HG03520 (cell line): ENCODE results near the gene FGF11.
"Not testable (repeated sequence)": the region's sequence is repeated elsewhere in the genome, so short reads cannot be mapped to it uniquely, and the experiment has no call there.

Source experiments
- ATAC-seq: cut with Tn5 transposase; IDR thresholded peaks from one replicate; pipeline ENCODE4 v1.9.1; 2021; ENCODE audit warnings: mild to moderate bottlenecking, moderate library complexity; ENCODE audit not compliant: unreplicated experiment

FGF11 gene

DNA sequence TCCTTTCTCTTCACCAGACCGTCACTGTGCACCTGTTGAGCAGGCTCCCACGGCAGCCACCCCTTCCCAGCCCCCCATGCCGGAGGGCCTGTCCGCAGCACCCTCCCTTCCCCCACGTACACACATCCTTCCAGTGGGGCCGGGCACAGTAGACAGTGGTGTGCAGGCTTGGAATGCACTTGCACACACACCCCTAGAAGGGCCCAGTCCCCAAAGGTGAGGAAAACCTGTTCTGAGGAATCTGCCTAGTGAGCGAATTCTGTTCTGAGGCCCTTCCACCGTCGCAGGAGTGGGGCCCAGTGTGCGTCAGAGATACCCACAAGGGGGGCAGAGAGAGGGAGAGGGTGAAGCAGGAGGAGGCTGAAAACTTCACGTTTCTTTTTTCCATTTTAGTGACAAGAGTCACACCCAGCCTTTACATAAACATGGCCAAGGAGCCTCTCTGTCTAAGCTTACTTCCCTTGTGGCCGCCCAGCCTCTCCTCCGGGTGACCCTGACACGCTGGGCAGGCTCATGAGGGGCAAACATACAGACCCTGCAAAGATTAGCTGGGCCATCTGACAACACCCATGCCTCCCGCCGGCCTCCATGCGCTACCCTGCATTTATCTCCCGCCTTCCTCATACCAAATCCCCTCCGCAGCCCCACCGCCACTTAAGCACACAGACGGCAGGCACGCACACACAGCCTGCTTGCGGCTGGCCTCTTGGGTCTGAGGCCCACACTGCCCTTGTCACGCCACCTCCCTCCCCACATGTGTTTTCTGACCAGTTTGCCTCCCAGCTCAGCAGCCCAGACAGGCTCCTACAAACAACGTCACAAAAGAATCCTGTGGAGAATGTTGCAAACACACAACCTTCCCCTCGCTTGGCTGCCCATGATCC lies 38.3 kb downstream of the FGF11 start:
- no peak for ATAC-seq

DNA sequence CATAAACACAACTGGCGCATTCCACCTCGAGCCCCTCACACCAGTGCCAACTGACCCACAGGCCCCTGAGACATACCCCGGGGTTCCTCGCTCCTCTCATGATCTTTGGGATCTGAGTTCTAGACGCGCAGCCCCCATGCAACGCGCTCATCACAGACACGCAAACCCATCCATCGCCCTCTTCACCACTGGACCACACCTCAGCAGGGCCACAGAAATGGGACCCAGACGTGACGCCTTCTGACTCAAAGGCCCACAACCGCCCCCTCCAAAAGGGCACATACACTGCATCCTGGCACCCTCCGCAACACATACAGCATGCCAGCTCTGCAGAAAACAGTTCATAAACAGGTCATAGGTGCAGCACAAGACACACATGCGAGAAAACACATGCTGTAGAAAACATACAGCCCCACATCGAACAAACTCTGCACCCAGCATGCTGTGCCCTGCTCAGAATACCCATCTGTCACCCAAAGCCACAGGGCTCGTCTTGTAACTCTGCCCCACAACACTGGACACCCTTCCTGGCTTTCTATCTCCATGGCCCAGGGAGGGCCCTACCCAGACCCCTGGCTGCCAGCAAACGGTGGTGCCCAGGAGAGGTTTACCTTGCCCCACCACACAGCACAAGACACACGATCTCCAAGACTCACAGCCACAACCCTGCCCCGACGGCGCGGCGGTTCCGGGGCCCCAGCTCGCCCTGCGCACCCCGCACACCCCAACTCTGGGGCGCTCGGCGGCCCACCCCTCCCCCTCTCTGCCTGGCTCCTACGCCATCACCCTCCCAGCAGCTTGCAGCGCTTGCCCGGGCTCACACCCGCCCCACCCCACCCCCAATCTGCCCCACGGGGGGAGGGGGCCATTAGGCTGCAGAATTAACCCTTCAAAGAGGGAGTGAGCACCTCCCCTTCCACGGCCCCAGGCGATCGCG lies 39.2 kb downstream of the FGF11 start:
- no peak for ATAC-seq

DNA sequence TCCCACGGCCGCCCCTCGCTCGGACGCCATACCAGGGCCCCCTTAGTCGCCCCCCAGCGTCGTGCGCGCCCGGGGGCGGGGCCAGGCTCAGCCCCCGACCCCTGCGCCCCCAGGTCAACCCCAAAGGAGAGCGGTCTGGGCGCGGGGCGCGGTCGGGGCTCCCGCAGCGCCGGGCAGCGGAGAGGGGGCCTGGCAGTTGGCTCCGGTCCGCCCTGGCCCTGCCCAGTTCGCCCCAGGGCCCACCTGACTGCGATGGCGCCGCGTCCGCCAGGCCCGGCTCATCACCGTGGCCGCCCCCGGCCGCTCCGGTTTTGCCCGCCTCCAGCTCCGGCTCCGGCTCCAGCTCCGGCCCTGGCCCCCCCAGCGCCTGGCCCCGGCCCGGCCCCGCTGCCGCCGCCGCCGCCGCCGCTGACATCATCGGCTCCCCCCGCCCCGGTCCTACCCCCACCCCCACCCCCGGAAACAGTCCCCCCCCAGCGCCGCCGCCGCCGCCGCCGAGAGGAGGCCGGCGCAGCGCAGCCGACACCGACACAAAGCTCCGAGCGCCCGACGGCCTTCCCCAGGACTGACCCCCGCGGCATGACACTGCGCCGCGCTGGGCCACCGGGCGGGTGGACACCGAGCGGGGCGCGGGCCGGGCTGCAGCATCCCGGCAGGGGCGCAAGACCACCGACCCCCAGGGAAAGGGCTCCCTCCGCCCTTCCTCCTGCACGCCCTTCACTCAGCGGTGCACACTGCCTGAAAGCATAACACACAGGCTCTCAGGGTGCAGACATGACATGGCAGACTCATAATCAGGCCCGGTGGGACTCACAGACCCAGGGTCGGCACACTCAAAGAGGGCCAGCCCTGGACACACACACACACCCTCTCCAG lies 40.1 kb downstream of the FGF11 start, which contains the start of gene ZBTB4:
Gene ZBTB4, minus strand, starts transcription at position 419 of the 876 bp plus-strand sequence. CDS start 12,830 bp downstream, outside the sequence.
- ATAC-seq = no peak

DNA sequence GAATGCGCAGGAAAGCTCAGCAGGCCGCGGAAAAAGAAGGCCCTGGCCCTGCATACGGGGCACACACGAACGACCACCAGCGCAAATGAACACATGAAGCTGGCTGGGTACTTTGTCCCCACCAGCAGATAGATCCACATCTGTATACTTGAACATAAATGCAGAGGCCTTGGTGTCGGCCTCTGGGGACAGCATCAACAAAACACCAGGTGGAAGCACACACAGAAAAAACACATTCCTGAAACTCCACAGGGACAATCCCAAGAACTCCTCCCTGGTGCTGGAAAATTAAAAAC lies 40.7 kb downstream of the FGF11 start:
- ATAC-seq = no peak

DNA sequence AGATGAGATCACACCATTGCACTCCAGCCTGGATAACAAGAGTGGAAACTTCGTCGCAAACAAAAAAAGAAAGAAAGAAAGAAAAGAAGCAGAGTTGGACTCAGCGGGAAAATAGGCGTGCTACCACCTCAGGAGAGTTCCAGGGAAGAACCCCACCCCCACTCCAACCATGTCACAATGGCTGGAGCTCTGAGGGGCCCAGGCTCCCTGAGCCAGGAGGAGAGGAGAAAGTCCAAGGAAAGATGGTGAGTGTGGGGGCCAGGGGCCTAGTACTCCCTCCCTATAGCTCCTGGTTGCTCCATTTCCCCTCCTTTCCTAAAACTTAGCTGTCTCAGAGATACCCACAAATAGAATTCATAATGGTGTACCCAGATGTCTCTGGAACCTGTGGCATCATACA lies 42.0 kb downstream of the FGF11 start, which contains the start of gene SLC35G6:
Gene SLC35G6, plus strand, starts transcription at position 172 of the 400 bp plus-strand sequence. Its CDS starts 71 bp downstream, at position 243.
- not testable (repeated sequence) for ATAC-seq

DNA sequence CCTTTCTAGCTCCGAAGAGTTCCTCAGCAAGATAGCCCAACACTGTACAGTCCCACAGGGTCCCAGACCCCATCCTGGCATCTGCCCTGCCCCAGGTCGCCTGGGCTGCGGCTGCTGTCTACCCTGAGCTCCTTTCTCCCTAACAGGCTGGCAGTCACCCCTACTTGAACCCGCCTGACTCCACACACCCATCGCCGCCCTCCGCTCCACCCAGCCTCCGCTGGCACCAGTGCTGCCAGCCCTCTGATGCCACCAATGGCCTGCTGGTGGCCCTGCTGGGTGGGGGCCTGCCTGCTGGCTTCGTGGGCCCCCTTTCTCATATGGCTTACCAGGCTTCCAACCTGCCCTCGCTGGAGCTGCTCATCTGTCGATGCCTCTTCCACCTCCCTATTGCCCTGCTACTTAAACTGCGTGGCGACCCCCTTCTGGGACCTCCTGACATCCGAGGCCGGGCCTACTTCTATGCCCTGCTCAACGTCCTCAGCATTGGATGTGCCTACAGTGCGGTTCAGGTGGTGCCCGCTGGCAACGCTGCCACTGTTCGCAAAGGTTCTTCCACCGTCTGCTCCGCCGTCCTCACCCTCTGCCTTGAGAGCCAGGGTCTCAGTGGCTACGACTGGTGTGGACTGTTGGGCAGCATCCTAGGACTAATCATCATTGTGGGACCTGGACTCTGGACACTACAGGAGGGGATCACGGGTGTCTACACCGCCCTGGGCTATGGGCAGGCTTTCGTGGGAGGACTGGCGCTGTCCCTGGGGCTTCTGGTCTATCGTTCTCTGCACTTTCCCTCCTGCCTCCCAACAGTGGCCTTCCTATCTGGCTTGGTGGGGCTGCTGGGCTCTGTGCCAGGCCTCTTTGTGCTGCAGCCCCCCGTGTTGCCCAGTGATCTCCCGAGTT lies 42.8 kb downstream of the FGF11 start:
- ATAC-seq = not testable (repeated sequence)

DNA sequence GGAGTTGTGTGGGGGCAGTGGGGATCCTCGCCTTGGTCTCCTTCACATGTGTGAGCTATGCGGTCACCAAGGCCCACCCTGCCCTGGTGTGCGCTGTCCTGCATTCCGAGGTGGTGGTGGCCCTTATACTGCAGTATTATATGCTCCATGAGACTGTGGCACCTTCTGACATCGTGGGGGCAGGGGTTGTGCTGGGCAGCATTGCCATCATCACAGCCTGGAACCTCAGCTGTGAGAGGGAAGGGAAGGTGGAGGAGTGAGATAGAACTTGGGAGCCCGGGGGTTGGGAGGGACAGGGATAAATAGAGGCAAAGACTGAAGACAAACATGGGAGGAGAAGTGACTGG lies 43.4 kb downstream of the FGF11 start:
- not testable (repeated sequence) for ATAC-seq

DNA sequence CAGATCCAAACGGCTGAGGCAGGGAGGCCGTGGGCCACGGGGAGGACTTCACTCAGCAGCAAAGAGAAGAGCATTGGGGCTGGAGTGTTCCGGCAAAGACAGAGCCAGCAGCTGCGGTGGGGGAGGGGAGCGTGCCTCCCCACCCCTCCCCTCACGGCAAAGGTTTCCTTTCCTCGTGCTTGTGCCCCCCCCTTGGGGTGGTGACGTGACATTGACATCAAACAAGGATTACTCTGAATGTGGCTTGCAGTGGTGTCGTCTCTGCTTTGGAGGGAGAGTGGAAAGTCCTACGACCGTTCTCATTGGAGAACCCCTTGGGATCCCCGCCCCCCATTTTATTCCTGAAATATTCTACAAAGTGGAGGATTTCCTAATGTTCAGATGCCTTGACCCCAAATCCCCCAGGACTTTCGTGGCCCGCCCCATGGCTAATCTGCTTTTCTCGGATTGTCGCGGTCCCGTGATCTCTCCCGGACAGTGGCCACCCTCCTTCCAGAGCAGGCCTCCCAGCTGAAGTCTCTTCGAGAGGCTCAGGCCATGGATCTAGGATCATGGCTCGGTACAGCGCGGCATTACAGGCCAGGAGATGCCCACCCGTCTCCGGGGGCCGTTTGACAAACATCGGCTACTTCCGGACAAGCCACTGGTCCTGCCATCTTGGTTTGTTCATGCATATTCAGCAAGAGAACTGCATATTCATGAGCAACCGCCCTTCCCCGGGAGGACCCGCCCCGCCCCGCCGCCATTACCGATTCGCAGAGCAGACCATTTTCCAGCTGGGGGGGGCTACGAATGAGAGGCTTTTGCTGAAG lies 44.1 kb downstream of the FGF11 start:
- peak; percentile 25 for ATAC-seq

DNA sequence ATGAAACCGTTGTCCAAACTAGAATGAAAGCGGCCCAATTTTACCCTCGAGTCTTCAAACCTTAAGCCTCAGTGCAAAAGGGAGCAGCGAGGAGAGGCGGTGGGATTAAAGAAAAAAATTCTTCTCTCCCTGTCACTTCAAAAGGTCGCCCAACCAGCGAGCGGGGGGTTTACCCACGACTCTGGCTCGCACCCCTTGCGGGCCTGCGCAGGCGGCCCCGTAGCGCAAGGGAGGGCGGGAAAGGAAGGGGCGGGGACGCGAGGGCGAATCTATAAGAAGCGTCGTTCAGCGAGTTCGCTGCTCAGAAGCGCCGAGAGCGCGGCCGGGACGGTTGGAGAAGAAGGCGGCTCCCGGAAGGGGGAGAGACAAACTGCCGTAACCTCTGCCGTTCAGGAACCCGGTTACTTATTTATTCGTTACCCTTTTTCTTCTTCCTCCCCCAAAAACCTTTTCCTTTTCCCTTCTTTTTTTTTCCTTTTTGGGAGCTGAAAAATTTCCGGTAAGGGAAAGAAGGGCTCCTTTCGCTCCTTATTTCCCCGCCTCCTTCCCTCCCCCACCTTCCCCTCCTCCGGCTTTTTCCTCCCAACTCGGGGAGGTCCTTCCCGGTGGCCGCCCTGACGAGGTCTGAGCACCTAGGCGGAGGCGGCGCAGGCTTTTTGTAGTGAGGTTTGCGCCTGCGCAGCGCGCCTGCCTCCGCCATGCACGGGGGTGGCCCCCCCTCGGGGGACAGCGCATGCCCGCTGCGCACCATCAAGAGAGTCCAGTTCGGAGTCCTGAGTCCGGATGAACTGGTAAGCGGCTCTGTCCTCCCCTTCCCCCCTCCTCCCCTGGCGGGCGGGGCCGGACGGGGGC lies 45.0 kb downstream of the FGF11 start, which contains the start of gene POLR2A:
Gene POLR2A, plus strand, starts transcription at position 300 of the 852 bp plus-strand sequence.
- peak; percentile 55 for ATAC-seq

DNA sequence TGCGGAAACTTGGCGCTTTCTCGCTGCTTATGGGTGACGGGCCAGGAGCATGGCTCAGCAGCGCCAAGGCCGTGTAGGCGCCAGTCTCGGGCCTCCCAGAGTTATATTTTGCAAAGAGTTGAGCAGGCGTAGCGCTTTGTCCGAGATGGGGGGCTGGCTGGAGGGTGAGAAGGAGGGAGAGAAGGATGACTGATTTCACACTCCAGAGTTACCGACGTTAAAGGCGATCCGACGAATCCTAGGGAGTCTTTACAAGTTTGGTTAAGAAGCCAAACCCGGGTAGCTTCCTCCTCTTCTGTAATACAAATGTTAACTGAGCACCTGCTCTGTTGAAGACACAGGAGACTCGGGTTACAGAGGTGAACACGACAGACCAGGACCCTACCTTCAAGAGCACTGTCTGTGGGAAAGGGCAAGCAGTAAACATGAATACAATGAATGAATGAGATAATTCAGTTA lies 45.6 kb downstream of the FGF11 start:
- no peak for ATAC-seq

DNA sequence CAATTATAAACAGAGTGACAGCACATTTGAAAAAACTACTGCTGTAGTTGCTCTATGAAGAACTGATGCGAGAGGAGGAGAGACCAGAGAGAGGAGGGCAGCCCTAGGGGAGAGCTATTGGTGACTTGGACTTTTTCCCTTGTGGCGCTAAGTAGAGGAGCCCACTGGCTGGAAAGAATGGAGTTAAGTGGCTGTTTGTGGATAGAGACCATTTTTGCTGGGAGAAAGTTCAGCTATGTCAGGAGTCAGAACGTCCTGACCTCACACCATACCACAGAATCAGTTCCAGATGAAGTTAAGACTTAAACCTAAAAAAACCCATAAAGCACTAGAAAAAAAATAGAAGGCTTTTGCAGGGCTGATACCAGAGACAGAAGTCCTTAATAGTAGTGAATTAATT lies 46.9 kb downstream of the FGF11 start:
- no peak for ATAC-seq

DNA sequence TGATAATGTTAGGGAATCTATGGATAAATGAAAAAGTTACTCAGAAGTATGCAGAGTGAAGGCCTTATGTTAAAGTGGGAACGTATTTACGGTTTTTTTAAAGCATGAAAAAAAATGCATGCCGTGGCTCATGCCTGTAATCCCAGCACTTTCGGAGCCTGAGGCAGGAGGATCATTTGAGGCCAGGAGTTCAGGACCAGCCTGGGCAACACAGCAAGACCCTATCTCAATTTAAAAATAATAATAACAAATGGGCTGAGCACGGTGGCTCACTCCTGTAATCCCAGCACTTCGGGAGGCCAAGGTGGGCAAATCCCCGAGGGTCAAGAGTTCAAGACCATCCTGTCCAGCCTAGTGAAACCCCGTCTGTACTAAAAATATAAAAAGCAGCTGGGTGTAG lies 50.8 kb downstream of the FGF11 start:
- ATAC-seq = no peak

DNA sequence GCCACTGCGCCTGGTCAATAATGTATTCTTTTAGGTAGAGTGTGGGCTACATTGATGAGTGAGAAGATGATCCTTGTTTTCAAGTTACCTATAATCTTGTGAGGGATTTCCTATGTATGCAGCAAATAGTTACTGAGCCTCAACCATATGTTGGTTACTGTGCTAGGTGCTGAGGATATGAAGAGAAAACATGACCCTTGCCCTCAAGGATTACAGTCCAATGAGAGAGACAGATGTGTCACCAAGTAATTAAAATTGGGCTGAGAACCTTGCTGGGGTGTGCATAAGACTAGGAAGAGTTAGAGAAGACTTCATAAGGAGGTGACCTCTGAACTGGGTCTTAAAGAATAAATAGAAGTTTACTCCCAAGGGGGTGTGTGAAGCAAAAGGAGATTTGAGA lies 52.3 kb downstream of the FGF11 start:
- no peak for ATAC-seq

DNA sequence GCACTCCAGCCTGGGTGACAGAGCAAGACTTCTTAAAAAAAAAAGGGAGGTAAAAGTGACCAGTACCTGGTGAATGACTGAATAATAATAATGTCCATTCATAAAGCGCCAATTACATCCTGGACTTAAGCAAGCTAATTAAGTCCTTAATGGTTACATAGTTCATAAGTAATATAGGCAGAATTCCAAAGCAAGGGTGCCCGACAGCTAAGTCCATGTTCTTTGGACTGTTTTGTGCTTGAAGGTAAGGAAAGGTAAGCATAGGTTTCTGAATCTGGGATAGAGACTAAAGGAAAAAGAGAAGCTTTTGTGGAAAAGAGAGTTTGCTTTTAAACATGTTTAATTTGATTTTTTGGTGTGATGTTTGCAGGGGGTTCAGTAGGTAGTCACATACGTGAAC lies 54.6 kb downstream of the FGF11 start:
- no peak for ATAC-seq
